Endothelial cell of hepatic sinusoid (primary cell): ENCODE results near the gene PERCC1.

Experiments
- in situ Hi-C: cut with HindIII; loops from 2 replicates; pipeline ENCODE4 v1.10.0; 2017; ENCODE audit warnings: low sequenced_read_pairs

PERCC1 gene

DNA sequence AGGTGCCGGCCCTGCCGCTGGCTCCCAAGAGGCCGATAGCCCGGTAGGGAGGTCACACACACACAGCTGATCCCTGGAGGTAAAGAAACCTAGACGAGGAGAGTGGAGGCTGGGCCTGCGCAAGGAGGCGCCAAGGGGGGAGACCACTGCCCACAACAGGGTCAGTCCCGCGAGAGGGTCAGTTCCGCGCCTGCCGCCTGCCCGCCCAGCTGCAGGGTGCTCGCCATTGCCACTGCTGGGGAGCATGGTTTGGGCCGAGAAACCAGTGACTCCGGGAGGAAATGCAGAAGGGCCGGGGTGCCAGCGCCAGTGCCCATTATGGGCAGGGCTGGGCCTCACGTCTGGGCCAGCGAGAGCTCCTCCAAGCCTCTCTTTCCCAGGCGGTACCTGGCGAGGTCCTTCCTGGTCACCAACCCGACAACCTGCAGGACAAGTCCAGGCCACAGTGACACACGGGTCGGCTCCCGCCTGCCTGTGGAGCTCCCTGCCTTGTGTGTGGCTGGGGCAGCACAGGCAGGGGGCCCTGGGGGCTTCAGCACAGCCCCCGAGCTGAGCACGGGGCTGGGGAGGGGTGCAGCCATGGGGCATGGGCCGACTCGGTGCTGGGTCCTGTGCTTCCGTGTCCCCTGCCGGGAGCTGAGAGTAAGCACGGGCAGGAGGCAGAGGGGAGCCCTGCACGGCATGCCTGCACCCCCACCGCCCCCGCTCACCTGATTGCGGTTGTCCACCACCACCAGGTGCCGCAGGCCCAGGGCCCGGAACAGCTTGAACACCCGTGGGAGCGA lies 15.6 kb downstream of the PERCC1 start:
- in situ Hi-C loops, result no loop called here

DNA sequence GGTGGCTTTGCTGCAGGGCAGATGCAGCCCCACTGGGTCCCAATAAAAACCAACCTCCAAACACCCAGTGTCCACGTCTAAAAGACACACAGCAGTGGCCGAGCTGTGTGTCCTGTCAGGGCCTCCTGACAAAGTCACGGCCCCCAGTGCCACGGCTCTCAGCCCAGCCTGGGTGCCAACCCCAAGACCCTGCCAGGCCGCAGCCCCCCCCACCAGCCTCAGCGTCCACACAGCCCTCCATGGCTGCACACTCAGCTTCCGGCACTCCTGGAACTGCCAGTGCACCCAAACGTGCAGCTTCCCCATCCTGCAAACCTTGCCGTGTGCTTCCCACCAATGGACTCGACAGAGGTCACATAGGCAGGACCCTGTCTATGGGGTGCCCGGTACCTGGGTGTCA lies 17.1 kb downstream of the PERCC1 start:
- in situ Hi-C loops, result no loop called here

DNA sequence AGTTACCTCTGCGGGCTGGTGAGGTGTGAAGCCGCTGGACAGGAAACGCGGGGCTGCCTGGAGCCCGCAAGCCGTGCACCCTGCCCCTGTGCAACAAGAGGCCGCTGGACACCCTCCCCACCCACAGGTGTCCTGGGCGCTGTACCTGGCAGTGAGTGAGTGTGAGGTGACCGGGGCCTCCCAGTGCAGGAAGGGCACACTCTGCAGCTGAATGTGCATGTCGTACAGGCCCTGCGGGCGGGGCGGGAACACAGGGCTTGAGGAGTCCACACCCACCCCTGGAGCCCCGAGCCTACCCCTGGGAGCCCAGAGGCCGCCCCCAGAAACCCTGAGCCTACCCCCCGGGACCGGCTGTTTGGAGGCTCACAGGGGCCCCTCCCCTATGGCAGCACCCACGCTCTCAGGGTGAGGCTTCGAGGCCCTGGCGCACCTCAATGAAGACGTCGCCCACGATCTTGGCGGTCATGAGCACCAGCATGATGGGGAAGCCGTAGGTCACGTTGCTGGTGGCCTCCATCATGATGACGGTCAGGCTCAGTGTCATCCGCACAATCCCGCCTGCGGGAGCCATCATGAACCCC lies 17.7 kb downstream of the PERCC1 start:
- in situ Hi-C loops, result no loop called here

DNA sequence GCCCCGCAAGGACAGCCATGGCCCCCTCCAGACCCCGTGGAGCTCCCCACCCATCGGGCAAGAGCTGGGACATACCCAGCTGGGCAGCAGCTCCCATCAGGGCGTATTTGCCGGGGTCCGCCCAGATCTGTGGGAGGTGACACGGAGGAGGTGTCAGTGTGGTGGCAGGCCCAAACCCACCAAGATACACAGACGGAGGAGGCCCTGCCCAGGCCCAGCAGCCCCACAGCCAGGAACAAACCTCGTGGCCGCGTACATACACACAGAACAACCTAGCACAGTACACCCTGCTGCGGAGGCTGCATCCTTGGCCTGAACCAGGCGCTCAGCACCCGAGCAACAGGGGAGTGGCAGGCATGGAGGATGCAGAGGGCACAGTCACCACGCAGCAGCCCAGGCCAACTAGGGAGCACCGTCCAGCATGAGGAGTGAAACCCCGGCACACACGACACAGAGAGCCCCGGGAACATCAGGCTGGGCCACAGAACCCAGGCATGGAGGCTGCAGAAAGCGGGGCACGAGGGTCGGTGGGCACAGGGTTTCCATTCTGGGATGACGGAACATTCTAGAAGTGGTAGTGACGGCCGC lies 18.4 kb downstream of the PERCC1 start:
- in situ Hi-C loops, result no loop called here

DNA sequence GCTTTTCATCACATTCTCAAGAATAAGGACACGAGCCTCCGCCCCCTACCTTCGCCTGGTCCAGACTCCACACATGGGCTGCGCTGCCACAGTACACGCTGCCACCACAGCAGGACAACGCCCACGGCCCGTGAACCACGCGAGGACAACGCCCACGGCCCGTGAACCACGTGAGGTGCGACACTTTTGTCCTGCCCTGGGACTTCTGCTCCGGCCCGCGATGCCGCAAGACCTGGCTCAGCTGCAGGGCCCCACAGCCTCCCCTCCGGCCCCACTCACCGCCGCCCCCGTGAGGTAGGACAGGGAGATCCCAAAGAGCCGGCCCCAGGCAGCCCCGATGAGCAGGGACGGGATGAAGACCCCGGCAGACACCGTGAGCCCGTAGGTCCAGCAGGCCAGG lies 19.3 kb downstream of the PERCC1 start:
- in situ Hi-C loops, result no loop called here

DNA sequence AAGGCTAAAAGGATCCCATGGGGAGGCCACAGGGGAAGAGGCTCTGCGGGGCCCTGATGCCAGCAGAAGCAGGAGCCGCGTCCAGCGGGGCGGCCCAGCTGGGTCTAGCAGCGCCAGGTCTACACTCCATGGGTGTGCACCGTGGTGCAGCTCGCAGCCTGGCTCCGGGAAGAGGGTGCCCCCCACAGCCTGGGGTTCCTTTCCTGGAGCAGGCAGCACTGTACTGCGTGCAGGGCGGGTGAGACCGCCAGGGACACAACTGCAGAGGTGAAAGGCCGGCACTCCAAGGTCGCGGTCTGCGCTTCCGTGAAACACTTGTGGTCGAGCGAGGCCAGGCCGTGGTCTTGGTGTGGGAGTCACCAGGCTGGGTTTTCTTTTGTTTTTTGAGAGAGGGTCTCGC lies 20.0 kb downstream of the PERCC1 start:
- in situ Hi-C loops, result no loop called here

DNA sequence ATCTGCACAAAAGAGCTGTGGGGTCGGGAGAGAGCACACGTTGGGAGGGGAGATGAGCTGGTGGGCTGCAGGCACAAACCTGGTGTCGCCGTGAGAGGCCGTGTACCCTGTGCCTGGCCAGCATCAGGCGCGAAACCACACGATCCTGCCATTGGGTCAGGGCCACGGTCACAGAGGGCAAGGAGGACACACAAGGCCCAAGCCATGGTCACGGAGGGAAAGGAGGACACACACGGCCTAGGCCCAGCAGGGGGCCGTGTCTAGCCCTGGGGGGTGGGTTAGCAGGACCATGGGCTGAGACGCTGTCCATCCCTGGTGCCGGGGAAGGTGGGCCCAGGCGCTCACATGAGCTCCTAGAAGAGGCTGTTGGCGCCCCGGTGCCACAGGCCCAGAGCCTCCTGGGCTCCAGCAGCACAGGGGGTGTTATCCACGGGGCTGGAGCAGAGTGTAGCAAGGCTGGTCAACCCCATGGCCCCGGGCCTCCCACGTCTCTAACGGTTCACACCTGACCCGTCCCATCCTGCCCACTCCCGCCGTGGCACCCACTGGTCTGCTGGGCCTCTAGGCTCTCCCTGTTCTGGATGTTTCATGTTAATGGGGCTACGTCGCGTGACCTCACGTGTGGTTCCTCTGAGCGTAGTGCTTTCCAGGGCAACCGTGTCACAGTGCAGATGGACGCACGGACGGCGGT lies 21.0 kb downstream of the PERCC1 start:
- in situ Hi-C loops, result no loop called here

DNA sequence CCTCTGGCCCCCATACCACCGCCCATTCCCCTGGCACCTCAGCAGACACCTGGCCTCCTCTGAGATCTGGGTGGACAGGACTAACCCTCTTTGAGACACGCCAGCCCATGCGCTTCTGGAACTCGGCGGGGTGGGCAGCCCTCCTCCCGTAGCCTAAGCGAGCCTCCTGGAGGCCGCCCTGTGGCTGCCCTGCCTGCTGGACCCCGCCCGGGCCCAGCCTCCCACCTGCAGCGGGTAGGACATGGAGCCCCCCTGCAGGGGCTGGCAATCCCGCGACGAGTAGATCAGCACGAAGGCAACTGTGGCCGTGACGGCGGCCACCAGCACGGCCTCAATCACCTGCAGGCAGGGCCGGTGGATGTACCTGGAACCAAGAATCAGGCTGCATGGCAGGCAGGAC lies 21.7 kb downstream of the PERCC1 start:
- in situ Hi-C loops, result no loop called here

DNA sequence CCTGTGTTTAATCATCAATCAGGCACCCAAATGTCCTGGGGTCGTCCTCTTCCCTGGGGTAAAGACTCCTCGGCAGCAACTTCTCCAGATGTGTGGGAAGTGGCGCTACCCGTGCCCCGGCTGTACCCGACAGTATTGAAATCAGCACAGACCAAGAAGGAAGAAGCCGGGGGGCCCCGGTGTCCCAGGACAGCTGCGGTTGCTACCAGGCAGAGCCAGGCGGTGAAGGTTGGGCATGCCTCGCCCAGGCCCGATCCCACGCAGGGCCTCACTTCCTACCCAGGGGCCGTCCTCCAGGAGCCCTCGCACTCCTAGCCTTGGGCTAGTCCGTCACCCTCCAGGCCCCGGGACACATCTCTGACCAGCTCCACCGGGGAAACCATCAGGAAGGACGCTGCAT lies 22.4 kb downstream of the PERCC1 start:
- in situ Hi-C loops, result no loop called here

DNA sequence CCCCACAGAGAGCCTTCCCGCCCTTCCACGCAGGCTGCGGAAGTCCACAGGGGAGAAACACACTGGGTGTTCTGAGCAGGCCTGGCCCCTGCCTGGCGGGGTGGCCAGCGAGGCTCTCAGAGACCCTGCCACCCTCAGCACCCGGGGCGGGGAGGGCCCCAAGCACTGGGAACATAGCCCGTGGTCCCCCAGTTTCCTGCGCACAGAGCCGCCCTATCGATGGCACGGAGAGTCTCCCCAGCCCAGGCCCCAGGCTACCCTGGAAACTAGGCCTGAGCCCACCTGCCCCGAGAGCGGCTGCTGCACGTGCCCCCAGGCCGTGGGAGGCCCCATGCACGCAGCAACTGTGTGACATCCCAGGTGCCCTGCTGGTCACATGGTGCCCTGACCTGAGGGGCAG lies 23.7 kb downstream of the PERCC1 start:
- in situ Hi-C loops, result no loop called here

DNA sequence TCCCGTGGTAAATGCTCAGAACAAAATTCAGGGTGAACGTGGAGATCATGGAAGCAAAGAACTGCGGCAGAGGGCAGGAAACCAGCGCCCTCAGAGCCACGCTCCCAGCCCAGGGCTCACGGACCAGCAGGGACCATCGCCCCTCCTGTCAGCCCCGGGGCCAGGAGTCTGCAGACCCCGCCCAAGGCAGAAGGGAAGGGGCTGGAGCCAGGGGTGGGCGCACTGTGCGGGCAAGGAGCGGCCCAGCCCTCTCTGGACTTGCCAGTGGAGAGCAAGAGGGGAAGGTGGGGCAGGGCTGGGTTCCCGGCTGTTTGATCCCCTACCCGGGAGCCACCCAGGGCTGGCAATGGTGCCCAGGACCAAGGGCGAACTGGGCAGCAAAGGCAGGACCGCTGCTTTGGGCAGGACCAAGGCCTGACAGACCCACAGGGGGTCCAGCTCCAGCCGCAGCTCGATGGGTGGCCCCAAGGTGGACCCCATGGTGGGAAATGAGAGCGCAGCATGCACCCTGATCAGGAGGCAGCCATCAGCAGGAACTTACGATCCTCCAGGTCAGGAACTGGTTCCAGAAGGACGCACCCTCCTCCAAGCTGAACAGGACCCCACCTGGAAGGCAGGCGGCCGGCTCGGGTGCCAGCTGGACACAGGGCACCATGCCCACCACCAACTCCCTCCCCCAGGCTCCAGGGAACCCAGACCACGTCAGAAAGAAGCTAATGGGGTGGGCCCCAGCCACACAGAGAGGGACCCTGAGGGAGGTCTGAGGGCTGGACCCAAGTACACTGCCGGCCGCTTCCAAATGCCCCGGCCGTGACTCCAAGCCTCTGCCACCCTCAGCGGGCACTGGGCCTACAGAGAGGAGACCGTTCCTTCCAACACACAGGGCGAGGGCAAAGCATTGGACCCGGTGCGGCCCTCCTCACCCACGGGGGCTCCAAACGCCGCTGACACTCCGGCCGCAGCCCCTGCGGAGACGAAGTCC lies 24.6 kb downstream of the PERCC1 start:
- in situ Hi-C loops, result no loop called here

DNA sequence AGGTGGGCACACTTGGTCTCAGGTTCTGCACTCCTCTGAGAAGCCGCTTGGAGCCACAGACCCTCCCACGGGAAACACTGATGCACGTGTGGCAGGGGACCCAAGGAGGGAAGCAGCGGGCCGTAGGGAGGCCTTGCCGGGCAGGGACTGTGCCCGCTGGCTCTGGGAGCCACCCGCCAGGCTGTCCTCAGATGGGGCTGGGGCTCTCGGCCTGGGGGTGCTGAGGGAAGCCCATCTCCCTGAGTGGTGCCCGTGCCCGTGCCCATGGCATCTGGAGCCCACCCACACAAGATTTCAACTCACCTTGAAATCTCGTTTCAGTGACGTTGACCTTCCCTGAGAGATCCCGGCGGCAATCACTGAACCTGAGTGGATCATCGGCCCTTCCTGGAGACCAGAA lies 26.1 kb downstream of the PERCC1 start:
- in situ Hi-C loops, result no loop called here

DNA sequence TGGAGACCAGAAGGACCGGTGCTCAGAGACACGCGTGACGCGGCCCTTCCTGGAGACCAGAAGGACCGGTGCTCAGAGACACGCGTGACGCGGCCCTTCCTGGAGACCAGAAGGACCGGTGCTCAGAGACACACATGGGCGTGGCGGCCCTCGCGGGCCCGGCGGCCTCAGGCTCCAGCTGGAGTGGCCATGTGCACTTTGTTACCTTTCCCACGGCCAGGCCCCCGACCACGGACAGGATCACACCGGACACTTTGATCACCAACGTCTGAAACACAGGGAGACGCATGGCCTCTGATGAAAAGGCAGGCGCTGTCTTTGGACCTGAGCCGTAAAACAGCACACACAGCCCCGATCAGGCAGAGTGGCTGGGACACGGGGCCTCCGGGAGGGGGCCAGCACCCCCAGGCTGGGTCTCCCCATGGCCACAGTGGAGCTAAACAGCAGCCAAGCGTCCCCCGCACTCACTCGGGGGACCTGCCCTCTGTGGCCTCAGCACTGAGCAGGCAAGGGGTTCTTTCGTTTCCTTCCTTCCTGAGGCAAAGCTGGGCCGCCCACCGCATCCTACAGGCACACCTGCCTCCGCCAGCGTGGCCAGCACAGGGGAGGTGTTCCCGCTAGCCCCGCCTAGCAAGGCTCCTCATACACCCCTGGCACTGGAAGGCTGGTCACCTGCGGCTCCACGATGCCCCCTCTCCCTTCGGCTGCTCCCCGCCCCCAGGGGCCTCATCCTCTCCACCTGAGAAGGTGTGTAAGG lies 26.8 kb downstream of the PERCC1 start:
- in situ Hi-C loops, result no loop called here

DNA sequence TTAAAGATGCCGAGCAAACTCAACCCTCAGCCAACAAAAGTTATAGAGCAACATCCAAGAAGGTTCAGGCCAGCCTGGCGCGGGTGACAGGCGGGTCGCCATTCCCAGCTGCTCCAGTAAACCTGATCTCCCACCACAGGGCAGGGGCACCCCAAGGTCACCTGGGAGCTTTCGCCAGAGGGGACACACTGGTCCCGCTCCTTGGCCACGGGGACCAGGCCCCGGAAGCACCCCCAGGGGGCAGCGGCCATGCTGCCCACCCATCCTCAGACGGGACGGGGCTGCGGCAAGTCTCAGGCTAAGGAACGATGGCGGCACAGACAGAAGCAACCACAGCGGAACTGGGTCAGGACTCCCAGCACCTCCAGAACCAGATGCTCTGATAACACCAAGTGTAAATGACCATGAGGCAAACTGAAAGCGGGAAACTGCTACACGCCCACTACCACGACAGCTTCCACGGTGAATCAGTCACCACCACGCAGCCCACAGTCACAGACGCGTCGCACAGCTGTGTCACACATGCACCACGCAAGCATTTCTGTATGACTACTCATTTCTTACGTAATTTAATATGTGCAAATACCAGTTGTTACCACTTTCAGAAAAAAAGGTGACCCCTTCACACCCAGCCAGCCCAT lies 27.6 kb downstream of the PERCC1 start:
- in situ Hi-C loops, result no loop called here

DNA sequence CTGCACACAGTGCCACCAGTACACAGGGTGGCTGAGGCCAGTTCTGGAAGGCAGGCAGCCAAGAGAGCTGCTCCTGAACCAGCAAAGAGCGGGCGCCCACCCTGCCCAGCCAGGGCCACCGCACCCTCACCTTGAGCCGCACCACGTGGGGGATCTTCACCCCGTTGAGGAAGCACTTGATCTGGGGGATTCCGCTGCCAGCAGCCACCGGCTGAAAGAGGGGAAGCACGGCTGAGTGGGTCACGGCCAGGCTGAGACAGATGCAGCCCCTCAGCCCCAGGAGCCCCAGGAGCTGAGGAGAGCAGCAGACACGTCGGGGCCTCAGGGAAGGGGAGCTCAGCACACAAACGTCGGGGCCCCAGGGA lies 28.1 kb downstream of the PERCC1 start:
- in situ Hi-C loops, result no loop called here

DNA sequence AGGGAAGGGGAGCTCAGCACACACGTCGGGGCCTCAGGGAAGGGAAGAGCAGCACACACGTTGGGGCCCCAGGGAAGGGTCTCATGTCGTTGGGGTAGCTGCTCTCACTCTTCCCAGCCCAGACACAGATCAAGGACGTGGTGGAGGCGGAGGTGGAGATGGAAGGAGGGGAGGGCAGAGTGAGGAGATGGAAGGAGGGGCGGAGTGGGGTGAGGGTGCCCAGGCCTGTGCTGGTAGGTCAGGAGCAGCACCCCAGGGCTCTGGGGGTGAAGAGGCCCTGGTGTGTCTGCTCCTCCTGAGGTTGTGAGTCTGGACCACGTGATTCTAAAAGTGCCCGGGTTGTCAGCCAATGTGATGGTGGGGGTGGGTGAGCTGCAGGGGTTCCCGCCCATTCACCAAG lies 29.1 kb downstream of the PERCC1 start:
- in situ Hi-C loops, result no loop called here

DNA sequence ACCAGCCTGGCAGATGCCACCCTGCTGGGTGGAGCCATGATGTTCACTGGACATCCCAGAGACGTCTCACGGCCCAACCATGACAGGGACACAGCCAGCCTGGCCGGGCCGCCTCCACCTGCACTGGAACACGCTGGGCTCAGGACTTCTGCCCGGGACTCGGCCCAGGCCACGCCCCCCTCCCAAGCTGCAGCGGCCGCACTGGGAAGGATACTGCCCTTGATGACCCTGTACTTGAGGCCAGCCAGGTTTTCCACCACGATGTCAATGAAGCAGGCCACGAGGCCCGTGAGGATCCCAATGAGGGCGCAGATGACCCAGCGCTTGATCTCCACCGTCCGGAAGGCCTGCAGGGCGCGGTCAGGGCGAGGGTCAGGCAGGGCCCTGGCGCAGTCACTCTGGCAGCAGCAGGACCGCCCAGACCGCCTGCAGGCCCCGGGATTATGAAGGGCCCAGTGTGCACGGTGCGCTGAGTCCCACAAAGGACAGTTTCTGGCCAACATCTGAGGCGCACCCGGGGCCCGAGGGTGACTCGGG lies 29.8 kb downstream of the PERCC1 start:
- in situ Hi-C loops, result no loop called here

DNA sequence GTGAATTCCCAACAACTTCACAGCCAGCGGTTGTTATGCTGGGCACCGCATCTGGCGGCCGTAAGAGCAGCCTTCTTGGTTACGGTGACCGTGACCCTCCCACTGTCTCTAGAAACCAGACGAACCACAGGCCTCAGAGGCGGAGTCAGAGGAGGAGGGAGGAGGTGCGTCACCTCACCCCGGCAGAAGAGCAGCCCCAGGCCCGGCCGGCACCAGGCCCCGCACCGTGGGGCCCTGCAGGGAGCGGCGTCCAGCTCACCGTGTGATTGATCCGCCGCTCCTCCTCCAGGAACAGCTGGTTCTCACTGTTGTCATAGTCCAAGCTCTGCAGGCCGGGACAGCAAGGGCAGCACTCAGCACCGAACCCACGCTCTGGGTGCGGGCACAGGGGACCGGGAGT lies 30.3 kb downstream of the PERCC1 start:
- in situ Hi-C loops, result no loop called here

DNA sequence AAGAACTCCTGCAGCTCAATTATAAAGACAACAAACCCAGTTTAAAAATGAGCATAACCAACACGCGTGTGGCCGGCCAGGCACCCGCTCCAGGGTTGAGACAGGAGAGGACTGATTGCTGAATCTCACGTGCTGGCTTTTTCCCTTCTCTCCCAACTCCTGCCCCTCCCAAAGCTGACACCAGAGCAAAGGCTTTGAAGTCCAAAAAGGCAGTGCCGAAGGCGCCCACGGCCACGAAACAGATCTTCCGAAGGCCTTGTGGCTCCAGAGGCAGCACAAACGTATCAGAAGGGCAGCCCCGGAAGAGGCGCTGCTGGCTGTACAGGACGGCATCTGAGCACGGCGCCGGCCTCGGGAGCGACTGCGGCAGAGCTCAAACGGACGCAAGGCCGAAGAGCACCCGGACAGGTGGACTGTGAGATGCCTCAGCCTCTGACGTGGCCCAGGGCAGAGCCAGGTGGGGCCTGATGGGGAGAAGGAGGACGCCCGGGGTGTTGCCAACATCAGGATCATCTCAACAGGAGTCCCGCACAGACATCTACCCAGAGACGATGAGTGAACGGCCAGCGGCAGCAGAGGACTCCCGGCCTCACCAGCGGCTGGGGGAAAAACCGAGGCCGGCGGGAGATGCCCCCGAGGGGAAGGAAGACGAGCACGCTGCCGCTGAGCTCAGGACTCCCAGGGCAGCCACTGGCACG lies 33.5 kb downstream of the PERCC1 start:
- in situ Hi-C loops, result no loop called here
